ENCODE results near the gene SPAG16. TPM values are rescaled to one million over a fixed set of nuclear protein-coding genes. Genes with fewer than 3 reads are reported as not detected.
"Not testable (repeated sequence)": the region's sequence is repeated elsewhere in the genome, so short reads cannot be mapped to it uniquely, and the experiment has no call there.

The SPAG16 gene
- total and polyA plus RNA-seq, 5 donors = 19.9 to 28.7 (median 23.2) TPM

DNA sequence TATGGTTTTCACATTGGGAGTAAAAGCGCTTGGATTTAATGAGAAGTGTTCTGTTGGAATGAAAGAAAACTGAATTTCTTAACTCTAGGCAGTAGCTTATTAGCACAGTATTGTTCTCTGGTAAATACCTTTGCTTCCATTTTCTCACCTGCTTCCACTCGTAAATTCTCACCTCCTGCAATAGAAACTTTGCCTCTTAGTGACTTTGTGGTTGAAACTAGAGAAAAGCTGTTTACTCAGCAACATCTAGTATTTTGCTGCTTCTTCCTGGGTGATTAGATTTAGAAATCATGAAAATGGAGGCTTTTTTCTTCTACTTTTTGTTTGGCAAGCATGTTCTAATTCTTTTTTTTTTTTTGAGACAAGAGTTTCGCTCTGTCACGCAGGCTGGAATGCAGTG lies 385.4 kb downstream of the SPAG16 start:
- no peaks in the 10 kb centered on the region for H3K27me3 ChIP-seq (ENCODE audit: control insufficient read depth, insufficient read depth)
- H3K9me3 ChIP-seq (ENCODE audit: control insufficient read depth, low read length) = no peaks in the 10 kb centered on the region
- intact Hi-C loops (cut with DNase I) = no loop called here
- DNase-seq = no peak
- ATAC-seq = no peak
- H3K27ac ChIP-seq (ENCODE audit: low read length) = no peak overlapping the region
- no peak overlapping the region for H3K4me3 ChIP-seq (ENCODE audit: low read length)
- no peaks in the 10 kb centered on the region for H3K4me1 ChIP-seq (ENCODE audit: control insufficient read depth, insufficient read depth, low read length)
- 87% methylated on average over 4 of the region's 4 CpGs for WGBS

GRCh38 chr2:213678437-213679218 lies 394.4 kb downstream of the SPAG16 start:
- DNase-seq (no peak), ATAC-seq (no peak)
- no peak overlapping the region for H3K4me3 ChIP-seq (ENCODE audit: low read length)
- H3K9me3 ChIP-seq (ENCODE audit: control insufficient read depth, low read length) = no peaks in the 10 kb centered on the region
- intact Hi-C loops (cut with DNase I) = no loop called here
- 67% methylated on average over 6 of the region's 6 CpGs for WGBS
- no peak overlapping the region for H3K27ac ChIP-seq (ENCODE audit: low read length)
- no peaks in the 10 kb centered on the region for H3K27me3 ChIP-seq (ENCODE audit: control insufficient read depth, insufficient read depth)
- no peaks in the 10 kb centered on the region for H3K4me1 ChIP-seq (ENCODE audit: control insufficient read depth, insufficient read depth, low read length)

DNA sequence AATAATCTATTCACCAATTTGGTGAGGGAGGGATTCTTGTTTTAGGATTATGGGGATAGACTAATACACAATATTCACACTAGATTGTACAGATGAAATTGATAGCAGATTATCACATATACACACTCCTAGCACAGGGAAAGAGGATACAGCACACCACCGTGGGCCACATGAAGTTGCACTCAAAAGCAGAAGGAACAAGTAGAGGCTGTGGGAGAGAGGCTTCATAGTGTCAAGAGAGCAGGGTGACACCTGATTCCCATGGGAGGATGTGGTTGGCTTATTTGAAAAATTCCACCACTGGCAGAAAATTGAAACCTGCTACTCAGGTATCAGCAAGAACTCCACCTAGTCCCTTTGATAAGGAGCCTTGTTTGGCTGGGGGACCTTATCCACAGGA lies 395.6 kb downstream of the SPAG16 start:
- no peaks in the 10 kb centered on the region for H3K4me1 ChIP-seq (ENCODE audit: control insufficient read depth, insufficient read depth, low read length)
- ATAC-seq = no peak
- 71% methylated on average over 1 of the region's 1 CpG for WGBS
- no peaks in the 10 kb centered on the region for H3K9me3 ChIP-seq (ENCODE audit: control insufficient read depth, low read length)
- intact Hi-C loops (cut with DNase I) = no loop called here
- no peak for DNase-seq
- no peak overlapping the region for H3K4me3 ChIP-seq (ENCODE audit: low read length)
- H3K27me3 ChIP-seq (ENCODE audit: control insufficient read depth, insufficient read depth) = no peaks in the 10 kb centered on the region
- no peak overlapping the region for H3K27ac ChIP-seq (ENCODE audit: low read length)

GRCh38 chr2:213682276-213682675 lies 398.0 kb downstream of the SPAG16 start:
- Histone ChIP-seq H3K9me3 (ENCODE audit: control insufficient read depth, low read length) (no peaks in the 10 kb centered on the region), H3K4me3 (ENCODE audit: low read length) (no peak overlapping the region), H3K4me1 (ENCODE audit: control insufficient read depth, insufficient read depth, low read length) (no peaks in the 10 kb centered on the region), H3K27me3 (ENCODE audit: control insufficient read depth, insufficient read depth) (no peaks in the 10 kb centered on the region), H3K27ac (ENCODE audit: low read length) (no peak overlapping the region)
- intact Hi-C loops (cut with DNase I) = no loop called here
- ATAC-seq (no peak), DNase-seq (no peak)
- 56% methylated on average over 2 of the region's 2 CpGs for WGBS

DNA sequence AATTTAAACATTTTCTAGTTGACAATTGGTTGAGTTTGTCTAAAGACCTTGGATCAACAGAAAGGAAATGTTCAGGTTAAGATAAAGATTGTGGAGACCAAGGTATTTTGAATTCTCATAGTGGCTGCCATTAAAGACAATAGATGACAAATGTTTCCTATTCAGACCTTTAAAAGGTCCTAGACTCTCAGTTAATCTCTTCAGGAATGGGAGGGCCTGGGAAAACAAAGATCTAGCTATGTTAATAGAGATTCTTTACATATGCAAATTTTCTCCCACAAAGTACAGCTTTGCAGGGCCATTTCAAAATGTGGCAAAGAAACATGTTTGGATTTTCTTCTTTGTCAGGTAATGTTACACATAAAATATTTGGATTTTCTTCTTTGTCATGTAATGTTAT lies 403.9 kb downstream of the SPAG16 start:
- no peak for ATAC-seq

GRCh38 chr2:213688825-213689224 lies 404.6 kb downstream of the SPAG16 start:
- H3K27ac ChIP-seq (ENCODE audit: low read length); H3K4me1 ChIP-seq (ENCODE audit: control insufficient read depth, insufficient read depth, low read length); H3K9me3 ChIP-seq (ENCODE audit: control insufficient read depth, low read length); H3K27me3 ChIP-seq (ENCODE audit: control insufficient read depth, insufficient read depth); DNase-seq; H3K4me3 ChIP-seq (ENCODE audit: low read length); ATAC-seq; intact Hi-C loops (cut with DNase I): not testable (repeated sequence)
- WGBS = 68% methylated on average over 3 of the region's 3 CpGs

More for the DNA sequence above, 403.9 kb downstream of the SPAG16 start:
- H3K4me1 ChIP-seq (ENCODE audit: control insufficient read depth, insufficient read depth, low read length) = no peaks in the 10 kb centered on the region
- intact Hi-C loops (cut with DNase I) = no loop called here
- H3K27ac ChIP-seq (ENCODE audit: low read length) = no peak overlapping the region
- no peak overlapping the region for H3K4me3 ChIP-seq (ENCODE audit: low read length)
- H3K9me3 ChIP-seq (ENCODE audit: control insufficient read depth, low read length) = no peaks in the 10 kb centered on the region
- DNase-seq = no peak
- no peaks in the 10 kb centered on the region for H3K27me3 ChIP-seq (ENCODE audit: control insufficient read depth, insufficient read depth)

- Histone ChIP-seq H3K4me3 (ENCODE audit: low read length) (no peak overlapping the region), H3K9me3 (ENCODE audit: control insufficient read depth, low read length) (no peaks in the 10 kb centered on the region), H3K27ac (ENCODE audit: low read length) (no peak overlapping the region), H3K4me1 (ENCODE audit: control insufficient read depth, insufficient read depth, low read length) (no peaks in the 10 kb centered on the region), H3K27me3 (ENCODE audit: control insufficient read depth, insufficient read depth) (no peaks in the 10 kb centered on the region)
- ATAC-seq (no peak), DNase-seq (no peak)
- intact Hi-C loops (cut with DNase I) = no loop called here
- 70% methylated on average over 1 of the region's 1 CpG for WGBS
Observed at GRCh38 chr2:213689585-213689984, 405.3 kb downstream of the SPAG16 start.

DNA sequence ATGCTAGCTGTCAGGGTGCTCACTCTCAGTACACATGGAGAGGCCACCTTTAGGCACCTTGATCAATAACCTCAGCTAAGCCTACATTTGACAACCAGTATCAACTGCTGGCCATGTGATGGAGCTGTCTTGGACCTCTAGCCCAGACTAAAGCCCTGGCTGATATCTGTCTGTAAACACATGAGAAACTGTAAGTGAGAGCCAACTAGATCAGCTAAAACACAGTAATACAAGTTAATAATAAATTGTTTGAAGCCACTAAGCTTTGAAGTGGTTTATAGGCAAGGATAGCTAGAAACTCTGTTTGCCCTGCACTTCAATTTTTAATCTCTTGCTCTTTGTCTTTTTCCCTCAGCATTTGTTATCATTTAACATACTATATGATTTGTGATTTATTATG lies 407.1 kb downstream of the SPAG16 start:
- Histone ChIP-seq H3K27ac (ENCODE audit: low read length) (no peak overlapping the region), H3K9me3 (ENCODE audit: control insufficient read depth, low read length) (no peaks in the 10 kb centered on the region), H3K4me1 (ENCODE audit: control insufficient read depth, insufficient read depth, low read length) (no peaks in the 10 kb centered on the region), H3K27me3 (ENCODE audit: control insufficient read depth, insufficient read depth) (no peaks in the 10 kb centered on the region), H3K4me3 (ENCODE audit: low read length) (no peak overlapping the region)
- ATAC-seq (no peak), DNase-seq (no peak)
- intact Hi-C loops (cut with DNase I) = no loop called here

- no peaks in the 10 kb centered on the region for H3K27me3 ChIP-seq (ENCODE audit: control insufficient read depth, insufficient read depth)
- no peaks in the 10 kb centered on the region for H3K9me3 ChIP-seq (ENCODE audit: control insufficient read depth, low read length)
- H3K4me3 ChIP-seq (ENCODE audit: low read length) = no peak overlapping the region
- no peak for DNase-seq
- no peak overlapping the region for H3K27ac ChIP-seq (ENCODE audit: low read length)
- intact Hi-C loops (cut with DNase I) = no loop called here
- no peaks in the 10 kb centered on the region for H3K4me1 ChIP-seq (ENCODE audit: control insufficient read depth, insufficient read depth, low read length)
- ATAC-seq = no peak
Observed at GRCh38 chr2:213696442-213696841, 412.2 kb downstream of the SPAG16 start.

DNA sequence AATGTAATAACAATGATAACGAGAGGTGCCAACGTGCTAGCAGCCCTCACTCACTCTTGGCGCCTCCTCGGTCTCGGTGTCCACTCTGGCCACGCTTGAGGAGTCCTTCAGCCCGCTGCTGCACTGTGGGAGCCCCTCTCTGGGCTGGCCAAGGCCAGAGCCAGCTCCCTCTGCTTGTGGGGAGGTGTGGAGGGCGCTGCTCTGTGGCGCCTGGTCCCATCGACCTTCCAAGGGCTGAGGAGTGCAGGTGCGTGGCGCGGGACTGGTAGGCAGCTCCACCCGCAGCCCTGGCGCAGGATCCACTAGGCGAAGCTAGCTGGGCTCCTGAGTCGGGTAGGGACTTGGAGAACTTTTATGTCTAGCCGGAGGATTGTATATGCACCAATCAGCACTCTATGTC lies 417.1 kb downstream of the SPAG16 start:
- intact Hi-C loops (cut with DNase I); H3K27me3 ChIP-seq (ENCODE audit: control insufficient read depth, insufficient read depth); H3K27ac ChIP-seq (ENCODE audit: low read length); ATAC-seq; H3K4me3 ChIP-seq (ENCODE audit: low read length); DNase-seq; H3K9me3 ChIP-seq (ENCODE audit: control insufficient read depth, low read length); H3K4me1 ChIP-seq (ENCODE audit: control insufficient read depth, insufficient read depth, low read length): not testable (repeated sequence)
- 92% methylated on average over 18 of the region's 18 CpGs for WGBS

- H3K27ac ChIP-seq (ENCODE audit: low read length) = no peak overlapping the region
Observed at GRCh38 chr2:213703406-213704098, 419.3 kb downstream of the SPAG16 start.

More at GRCh38 chr2:213703406-213704098, 419.3 kb downstream of the SPAG16 start:
- no peak for ATAC-seq
- no peaks in the 10 kb centered on the region for H3K9me3 ChIP-seq (ENCODE audit: control insufficient read depth, low read length)
- H3K4me1 ChIP-seq (ENCODE audit: control insufficient read depth, insufficient read depth, low read length) = no peaks in the 10 kb centered on the region
- no peaks in the 10 kb centered on the region for H3K27me3 ChIP-seq (ENCODE audit: control insufficient read depth, insufficient read depth)
- no peak overlapping the region for H3K4me3 ChIP-seq (ENCODE audit: low read length)
- DNase-seq = no peak
- WGBS = 77% methylated on average over 6 of the region's 6 CpGs
- intact Hi-C loops (cut with DNase I) = no loop called here

All from right cardiac atrium (tissue), 5 donors.